PC-3 (cell line): ENCODE data around the gene C5orf58. TPM values are rescaled to one million over a fixed set of nuclear protein-coding genes. Genes with fewer than 3 reads are reported as not detected.
"Not testable (repeated sequence)": the region's sequence is repeated elsewhere in the genome, so short reads cannot be mapped to it uniquely, and the experiment has no call there.

Experiments
- ATAC-seq: fragments of 200-7000 bp; cut with Tn5 transposase; 2 replicates; pipeline ENCODE4 v1.9.1; 2020; ENCODE audit warnings: mild to moderate bottlenecking, moderate library complexity
- BruUV-seq: library from RNA; stranded (reverse); fragments of 400-500 nt; replicated peaks from 2 replicates; lab custom pipeline; 2021; lab: Mats Ljungman, UMichigan
- CTCF ChIA-PET: fragments of 300-600 bp; sonication (Branson Sonifier 250); formaldehyde crosslinking; loops from one replicate; lab custom pipeline; 2022; ENCODE audit warnings: antibody characterized with exemption; lab: Charles Lee
- POLR2A ChIA-PET: fragments of 300-600 bp; sonication (Branson Sonifier 250); formaldehyde crosslinking; loops from one replicate; lab custom pipeline; 2022; ENCODE audit warnings: antibody characterized with exemption; ENCODE audit not compliant: unreplicated experiment; lab: Charles Lee
- DNase-seq: peaks from one replicate; pipeline ENCODE4 v3.0.0-alpha.2; 2015
- H2AFZ ChIP-seq: fragments of 300-600 bp; sonication (generic); 2 replicates; pipeline ENCODE4 v1.6.0; 2016; ENCODE audit warnings: antibody characterized with exemption, low read length
- H3F3A ChIP-seq: fragments of 300-600 bp; sonication (generic); one replicate; pipeline ENCODE4 v1.6.0; 2017; ENCODE audit warnings: antibody characterized with exemption, low read length, control low read depth, mild to moderate bottlenecking; ENCODE audit not compliant: unreplicated experiment
- H3K27ac ChIP-seq: fragments of 300-600 bp; sonication (generic); 2 replicates; pipeline ENCODE4 v1.5.1; 2016; ENCODE audit warnings: mild to moderate bottlenecking, low read length
- H3K27me3 ChIP-seq: fragments of 300-600 bp; sonication (generic); 2 replicates; pipeline ENCODE4 v1.6.1; 2016; ENCODE audit warnings: low read length, mixed read lengths
- H3K36me3 ChIP-seq: fragments of 300-600 bp; sonication (generic); 2 replicates; pipeline ENCODE4 v1.6.1; 2016; ENCODE audit warnings: low read depth, mixed run types, low read length, mixed read lengths
- H3K4me1 ChIP-seq: fragments of 300-600 bp; sonication (generic); 2 replicates; pipeline ENCODE4 v1.5.1; 2016; ENCODE audit warnings: low read length; ENCODE audit not compliant: insufficient read depth
- H3K4me2 ChIP-seq: fragments of 300-600 bp; sonication (generic); 2 replicates; pipeline ENCODE4 v1.6.0; 2016; ENCODE audit warnings: low read length
- H3K4me3 ChIP-seq: fragments of 300-600 bp; sonication (generic); 2 replicates; pipeline ENCODE4 v1.5.1; 2016; ENCODE audit warnings: mild to moderate bottlenecking, low read length, mixed read lengths
- H3K79me2 ChIP-seq: fragments of 300-600 bp; sonication (generic); 2 replicates; pipeline ENCODE4 v1.6.1; 2017; ENCODE audit warnings: low read length, mixed read lengths
- H3K9ac ChIP-seq: fragments of 300-600 bp; sonication (generic); 2 replicates; pipeline ENCODE4 v1.6.0; 2016; ENCODE audit warnings: mild to moderate bottlenecking, low read length
- H3K9me2 ChIP-seq: fragments of 300-600 bp; sonication (generic); replicated peaks from 2 replicates; pipeline ENCODE4 v1.6.1; 2016; ENCODE audit warnings: mixed run types, low read length, mixed read lengths
- H3K9me3 ChIP-seq: fragments of 300-600 bp; sonication (generic); 2 replicates; pipeline ENCODE4 v1.6.1; 2016; ENCODE audit warnings: low read length, mixed read lengths
- H4K20me1 ChIP-seq: fragments of 300-600 bp; sonication (generic); 2 replicates; pipeline ENCODE4 v1.6.1; 2016; ENCODE audit warnings: low read length, mixed read lengths
- CTCF ChIP-seq: fragments of 300-600 bp; sonication (generic); conservative IDR thresholded peaks from 2 replicates; pipeline ENCODE4 v1.5.1; 2017; ENCODE audit warnings: antibody characterized with exemption, low read depth, mild to moderate bottlenecking, low read length
- EZH2 ChIP-seq: fragments of 300-600 bp; sonication (generic); IDR thresholded peaks from one replicate; pipeline ENCODE4 v1.6.1; 2017; ENCODE audit warnings: antibody characterized with exemption, mild to moderate bottlenecking, low read length; ENCODE audit not compliant: unreplicated experiment
- EZH2phosphoT487 ChIP-seq: fragments of 300-600 bp; sonication (generic); IDR thresholded peaks from 2 replicates; pipeline ENCODE4 v1.6.1; 2018; ENCODE audit warnings: mild to moderate bottlenecking, antibody characterized with exemption, low read length, borderline replicate concordance
- intact Hi-C: fragments of 100-400 bp; cut with micrococcal nuclease; formaldehyde crosslinking; loops from 2 replicates; pipeline ENCODE4 v1.9.0; 2023
- total RNA-seq: library from RNA; depleted of rRNA; stranded (reverse); fragments of >200 nt; gene quantifications from 2 replicates; pipeline ENCODE4 v1.2.3, GENCODE V29; 2014

Gene C5orf58
- total RNA-seq, 1 experiment from 2014 or later, result not detected

- ATAC-seq (no peak), DNase-seq (no peak)
Observed at GRCh38 chr5:170248172-170248930, 15.6 kb downstream of the C5orf58 start.

GRCh38 chr5:170248931-170249227 lies 16.1 kb downstream of the C5orf58 start:
- H3K4me1 ChIP-seq, H2AFZ ChIP-seq, H3K9me3 ChIP-seq, H3K9ac ChIP-seq, H3K79me2 ChIP-seq, DNase-seq, H3K4me3 ChIP-seq, intact Hi-C loops, H3K9me2 ChIP-seq, POLR2A ChIA-PET, H3K27ac ChIP-seq, H4K20me1 ChIP-seq, BruUV-seq, H3K4me2 ChIP-seq, H3F3A ChIP-seq, CTCF ChIA-PET, H3K36me3 ChIP-seq, ATAC-seq: not testable (repeated sequence)
- H3K27me3 ChIP-seq, result peaks cover 67% of the 10 kb centered on the region

More at GRCh38 chr5:170248172-170248930, 15.6 kb downstream of the C5orf58 start:
- Histone ChIP-seq H4K20me1 (no peaks in the 10 kb centered on the region), H3K4me2 (no peak overlapping the region), H3K27me3 (peaks cover 67% of the 10 kb centered on the region), H3K4me1 (peaks cover 2% of the 10 kb centered on the region), H3K9ac (no peak overlapping the region), H3F3A (no peaks in the 10 kb centered on the region), H3K79me2 (no peaks in the 10 kb centered on the region), H3K4me3 (no peak overlapping the region), H3K9me2 (no peaks in the 10 kb centered on the region), H3K9me3 (no peaks in the 10 kb centered on the region), H3K36me3 (no peaks in the 10 kb centered on the region), H3K27ac (no peak overlapping the region), H2AFZ (no peak overlapping the region)
- no TSS peak for BruUV-seq
- CTCF ChIA-PET, result no interaction called here
- intact Hi-C loops, result no loop called here
- TF ChIP-seq EZH2, result no peak
- no peak for TF ChIP-seq CTCF
- TF ChIP-seq EZH2phosphoT487, result no peak
- POLR2A ChIA-PET, result no interaction called here

GRCh38 chr5:170249355-170249754 lies 16.6 kb downstream of the C5orf58 start:
- H3F3A ChIP-seq, result no peaks in the 10 kb centered on the region
- H3K9me3 ChIP-seq, result no peaks in the 10 kb centered on the region
- intact Hi-C loops, result no loop called here
- H3K36me3 ChIP-seq, result no peaks in the 10 kb centered on the region
- no peak overlapping the region for H3K27ac ChIP-seq
- no TSS peak for BruUV-seq
- DNase-seq, result no peak
- H3K4me1 ChIP-seq, result peaks cover 6% of the 10 kb centered on the region
- no peak for TF ChIP-seq EZH2
- no peak for TF ChIP-seq EZH2phosphoT487
- TF ChIP-seq CTCF, result no peak
- H2AFZ ChIP-seq, result no peak overlapping the region
- ChIA-PET CTCF (no interaction called here), POLR2A (no interaction called here)
- H4K20me1 ChIP-seq, result no peaks in the 10 kb centered on the region
- ATAC-seq, result no peak
- H3K9me2 ChIP-seq, result no peaks in the 10 kb centered on the region
- no peak overlapping the region for H3K4me3 ChIP-seq
- H3K4me2 ChIP-seq, result no peak overlapping the region
- no peaks in the 10 kb centered on the region for H3K79me2 ChIP-seq
- peaks cover 67% of the 10 kb centered on the region for H3K27me3 ChIP-seq
- H3K9ac ChIP-seq, result no peak overlapping the region
